ENCODE results near the gene EXD3. TPM values are rescaled to one million over a fixed set of nuclear protein-coding genes. Genes with fewer than 3 reads are reported as not detected.

The EXD3 gene
- total RNA-seq, 1 experiment from 2014 or later, result 15.3 TPM

DNA sequence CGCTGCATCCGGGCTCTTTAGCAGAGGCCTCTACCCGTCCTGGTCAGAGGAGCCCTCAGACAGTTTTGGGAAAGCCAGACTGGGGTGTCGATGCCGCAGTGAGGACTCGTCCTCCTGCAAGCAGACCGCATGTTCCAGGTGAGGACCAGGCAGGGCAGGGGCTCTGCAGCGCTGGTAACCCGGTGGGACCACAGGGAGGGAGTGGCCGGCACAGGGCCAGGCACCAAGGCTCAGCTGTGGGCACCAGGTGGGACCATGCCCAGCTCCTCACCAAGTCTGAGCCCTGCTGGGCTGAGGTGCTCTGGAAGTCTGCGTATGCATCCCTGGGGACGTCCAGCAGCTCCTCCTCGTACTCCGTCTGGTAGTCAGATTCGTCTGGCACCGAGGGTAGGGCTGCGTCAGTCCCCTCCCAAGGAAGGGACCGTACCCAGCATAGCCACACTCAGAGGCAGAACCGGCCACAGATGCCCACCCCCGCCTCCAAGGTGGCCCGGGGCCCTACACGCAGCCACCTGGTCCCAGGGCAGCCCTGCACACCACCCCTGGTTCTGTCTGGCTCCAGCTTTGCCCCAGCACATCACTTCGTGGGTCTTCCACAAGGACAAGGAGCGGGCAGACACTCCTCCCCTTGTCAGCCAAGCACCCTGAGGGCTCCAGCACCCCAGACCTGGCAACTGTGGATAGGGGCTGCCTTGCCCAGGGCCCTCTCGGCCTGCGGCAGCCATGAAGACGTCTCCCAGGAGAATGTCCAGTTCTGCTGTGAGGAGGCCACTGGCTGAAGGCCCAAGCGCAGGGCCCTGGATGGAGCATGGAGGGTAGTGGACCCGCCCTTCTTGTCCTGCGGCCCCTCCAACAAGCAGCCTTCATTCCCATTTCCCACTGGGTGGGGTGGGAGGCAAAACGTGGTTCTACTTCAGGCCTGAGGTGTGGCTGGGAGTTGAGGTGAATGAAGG is 37.7 kb upstream of the EXD3 start:
- Histone ChIP-seq H4K8ac (replicated peaks; ENCODE audit: insufficient read length, low read depth, low read length) (no peak overlapping the region), H4K20me1 (ENCODE audit: control insufficient read depth, insufficient read depth, insufficient read length) (peaks cover 3% of the 10 kb centered on the region), H3K9ac (ENCODE audit: extremely low read depth, insufficient read length, low read length) (no peak overlapping the region), H3K23ac (ENCODE audit: insufficient read length, low read depth, low read length) (no peak overlapping the region), H4K5ac (ENCODE audit: insufficient read length, low read depth, low read length) (no peak overlapping the region), H4K91ac (ENCODE audit: insufficient read length, low read depth, low read length) (no peak overlapping the region), H2AFZ (ENCODE audit: low read length) (no peak overlapping the region), H2BK20ac (ENCODE audit: low read depth, low read length, poor library complexity, severe bottlenecking) (no peak overlapping the region), H3K4ac (ENCODE audit: low read depth, low read length) (no peak overlapping the region), H3K79me1 (ENCODE audit: insufficient read depth, low read depth, low read length, poor library complexity, severe bottlenecking) (no peaks in the 10 kb centered on the region), H3K27ac (ENCODE audit: insufficient read length, low read depth, low read length) (no peak overlapping the region), H3K79me2 (ENCODE audit: insufficient read depth, low read length) (no peaks in the 10 kb centered on the region), H2BK5ac (ENCODE audit: insufficient read length, low read length) (no peak overlapping the region), H2BK15ac (ENCODE audit: low read depth, low read length) (no peak overlapping the region; the same call in 1 of the 2 replicates), H2BK12ac (ENCODE audit: insufficient read length, low read depth, low read length) (no peak overlapping the region), H2AK5ac (ENCODE audit: insufficient read length, low read length) (no peak overlapping the region), H3K14ac (ENCODE audit: insufficient read depth, low read length) (no peak overlapping the region), H2BK120ac (ENCODE audit: low read depth, low read length, poor library complexity, severe bottlenecking) (no peak overlapping the region), H3T11ph (ENCODE audit: low read length) (no peak overlapping the region), H3K4me2 (ENCODE audit: insufficient read depth, insufficient read length, low read length) (no peak overlapping the region), H3K4me1 (ENCODE audit: insufficient read depth, low read length) (no peaks in the 10 kb centered on the region), H3K18ac (ENCODE audit: insufficient read length, low read depth, low read length) (no peak overlapping the region), H3K9me3 (ENCODE audit: control insufficient read depth, low read depth, low read length) (no peaks in the 10 kb centered on the region), H3K27me3 (ENCODE audit: insufficient read depth, low read length) (no peaks in the 10 kb centered on the region; the same call in 1 of the 2 replicates), H3K23me2 (ENCODE audit: insufficient read length, low read depth, low read length, poor library complexity, severe bottlenecking) (peaks cover 9% of the 10 kb centered on the region), H3K56ac (ENCODE audit: insufficient read length, low read depth, low read length) (no peak overlapping the region)
- peaks cover 0 to 4% of the 10 kb centered on the region in 2 experiments; a peak in 1 of 4 replicates for H3K4me1 Mint-ChIP-seq
- H3K4me3 Mint-ChIP-seq, result no peak overlapping the region
- no peak overlapping the region for H3K27ac Mint-ChIP-seq
- WGBS (ENCODE audit: extremely low coverage, insufficient read length, low lambda C conversion rate), result no CpG with 5 or more reads among the region's 31 CpGs
- peaks cover 30% of the 10 kb centered on the region for H3K27me3 Mint-ChIP-seq (ENCODE audit: low read depth)
- H3K9me3 Mint-ChIP-seq, result no peaks in the 10 kb centered on the region
- TF ChIP-seq, protein P1, sequence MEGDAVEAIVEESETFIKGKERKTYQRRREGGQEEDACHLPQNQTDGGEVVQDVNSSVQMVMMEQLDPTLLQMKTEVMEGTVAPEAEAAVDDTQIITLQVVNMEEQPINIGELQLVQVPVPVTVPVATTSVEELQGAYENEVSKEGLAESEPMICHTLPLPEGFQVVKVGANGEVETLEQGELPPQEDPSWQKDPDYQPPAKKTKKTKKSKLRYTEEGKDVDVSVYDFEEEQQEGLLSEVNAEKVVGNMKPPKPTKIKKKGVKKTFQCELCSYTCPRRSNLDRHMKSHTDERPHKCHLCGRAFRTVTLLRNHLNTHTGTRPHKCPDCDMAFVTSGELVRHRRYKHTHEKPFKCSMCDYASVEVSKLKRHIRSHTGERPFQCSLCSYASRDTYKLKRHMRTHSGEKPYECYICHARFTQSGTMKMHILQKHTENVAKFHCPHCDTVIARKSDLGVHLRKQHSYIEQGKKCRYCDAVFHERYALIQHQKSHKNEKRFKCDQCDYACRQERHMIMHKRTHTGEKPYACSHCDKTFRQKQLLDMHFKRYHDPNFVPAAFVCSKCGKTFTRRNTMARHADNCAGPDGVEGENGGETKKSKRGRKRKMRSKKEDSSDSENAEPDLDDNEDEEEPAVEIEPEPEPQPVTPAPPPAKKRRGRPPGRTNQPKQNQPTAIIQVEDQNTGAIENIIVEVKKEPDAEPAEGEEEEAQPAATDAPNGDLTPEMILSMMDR (conservative IDR thresholded peaks at IDR 0.05), result no peak
- peaks cover 0 to 16% (median 11%) of the 10 kb centered on the region in 3 experiments; a peak in 4 of 7 replicates for H3K36me3 Mint-ChIP-seq (ENCODE audit: insufficient read depth in 1 of 3, low read depth in 3 of 3)
- DNase-seq, result peak; percentile 28
